NCI-H2107 (cell line): ENCODE results near the gene PSD2.

ENCODE experiments used
- DNase-seq: peaks from one replicate; lab custom pipeline; 2025; lab: John Stamatoyannopoulos, UW

Gene PSD2

DNA sequence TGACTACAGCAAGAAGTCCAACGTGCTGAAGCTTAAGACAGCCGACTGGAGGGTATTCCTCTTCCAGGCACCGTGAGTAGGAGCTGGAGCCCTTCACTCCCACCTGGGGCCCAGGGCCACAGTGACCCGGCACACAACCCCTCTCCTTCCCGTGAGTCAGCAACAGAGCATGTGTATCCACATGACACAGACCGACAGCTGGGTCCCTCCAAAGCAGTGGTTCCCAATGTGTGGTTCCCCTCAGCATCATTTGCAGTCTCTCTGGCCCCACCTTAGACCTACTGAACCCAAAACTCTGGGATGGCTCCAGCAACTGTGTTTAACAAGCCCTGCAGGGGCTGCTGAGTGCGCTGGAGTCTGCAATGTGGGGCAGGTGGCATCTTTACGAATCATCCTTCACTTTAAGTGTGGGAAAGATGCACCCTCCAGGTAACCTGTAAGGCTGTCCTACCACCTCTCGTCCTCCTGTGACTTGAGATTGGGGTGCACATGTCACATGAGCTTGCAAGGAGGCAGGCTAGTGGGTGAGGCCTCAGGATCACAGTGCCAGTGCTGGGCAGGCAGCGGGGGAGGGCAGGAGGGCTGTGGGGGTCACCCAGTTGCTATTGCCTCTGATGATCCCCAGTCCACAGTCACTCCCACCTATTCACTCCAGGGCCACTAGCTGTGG, 42.2 kb downstream of the PSD2 start:
- no peak for DNase-seq

DNA sequence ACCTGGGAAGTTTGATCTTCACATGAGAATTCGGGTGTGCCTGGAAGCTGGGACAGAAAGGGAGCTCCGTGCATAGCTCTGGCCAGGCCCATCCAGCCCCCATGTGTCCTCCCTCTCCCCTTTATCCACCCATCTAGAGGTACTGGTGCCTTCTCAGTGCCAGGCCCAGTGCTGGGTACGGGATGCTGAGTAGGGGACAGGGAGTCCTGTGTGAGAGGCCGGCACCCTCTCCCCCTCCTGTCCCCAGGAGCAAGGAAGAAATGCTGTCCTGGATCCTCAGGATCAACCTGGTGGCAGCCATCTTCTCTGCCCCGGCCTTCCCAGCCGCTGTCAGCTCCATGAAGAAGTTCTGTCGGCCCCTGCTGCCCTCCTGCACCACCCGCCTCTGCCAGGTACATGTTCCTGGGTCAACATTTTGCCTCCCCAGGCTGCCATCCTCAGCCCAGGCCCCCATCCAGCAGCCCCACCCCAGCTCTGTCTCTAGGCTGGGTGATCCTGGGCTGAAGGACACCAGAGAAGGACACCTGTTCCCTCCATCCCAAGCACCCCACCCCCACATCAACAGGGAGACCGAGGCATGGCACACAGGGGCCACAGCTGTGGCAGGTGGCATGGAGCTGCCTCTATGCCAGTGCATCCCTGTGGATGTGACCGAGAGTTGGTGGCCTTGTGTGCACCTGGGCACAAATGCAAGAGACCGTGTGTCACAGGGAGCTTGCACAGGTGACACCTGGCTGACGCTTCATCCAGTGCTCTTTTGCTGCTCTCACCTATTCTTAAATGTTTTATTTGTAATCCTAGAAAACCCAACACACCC, 43.0 kb downstream of the PSD2 start:
- DNase-seq: no peak

DNA sequence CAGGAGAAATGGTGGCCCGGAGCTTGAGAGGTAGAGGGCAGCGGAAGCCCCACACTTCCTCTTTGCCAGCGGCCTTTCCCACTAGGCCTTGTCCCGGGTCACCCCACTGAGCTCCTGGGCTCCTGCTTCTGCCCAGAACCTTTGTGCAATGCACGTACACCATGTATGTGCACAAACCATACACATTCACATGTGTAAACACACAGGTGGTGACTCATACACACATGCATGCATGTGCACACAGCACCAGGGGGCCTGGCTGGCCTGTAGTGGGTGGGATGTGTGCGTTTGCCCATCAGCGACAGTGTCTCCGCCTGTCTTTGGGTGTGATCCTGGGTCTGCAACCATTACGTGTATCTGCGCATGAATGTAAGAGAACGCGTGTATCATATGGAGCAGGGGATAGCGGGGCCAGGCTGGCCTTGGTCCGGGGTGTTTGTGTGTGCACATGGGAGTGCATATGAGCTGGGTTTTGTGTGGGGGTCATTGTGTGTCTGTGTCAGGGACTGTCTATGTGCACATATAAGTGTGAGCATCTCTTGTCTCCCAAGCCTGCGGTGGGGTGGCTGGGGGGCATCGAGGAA, 43.7 kb downstream of the PSD2 start:
- no peak for DNase-seq

DNA sequence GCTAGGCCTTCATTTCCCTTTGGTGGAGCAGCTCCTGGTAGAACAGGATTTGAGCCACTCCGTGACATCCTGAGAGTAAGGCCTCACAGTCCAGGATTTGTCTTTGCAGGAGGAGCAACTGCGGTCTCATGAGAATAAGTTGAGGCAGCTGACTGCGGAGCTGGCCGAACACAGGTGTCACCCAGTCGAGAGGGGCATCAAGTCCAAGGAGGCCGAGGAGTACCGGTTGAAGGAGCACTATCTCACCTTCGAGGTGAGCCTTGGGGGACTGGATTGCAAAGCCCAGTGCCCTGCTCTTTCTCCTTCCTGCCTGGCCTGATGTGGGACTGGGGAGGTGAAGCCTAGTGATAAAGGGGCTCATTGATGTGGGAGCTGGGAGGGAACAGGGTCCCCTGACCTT, 44.3 kb downstream of the PSD2 start:
- no peak for DNase-seq

- DNase-seq: no peak
Measured at GRCh38 chr5:139841549-139841948, 45.9 kb downstream of the PSD2 start.

GRCh38 chr5:139842321-139842720, 46.7 kb downstream of the PSD2 start:
- DNase-seq: no peak

GRCh38 chr5:139843991-139844390, 48.4 kb downstream of the PSD2 start:
- no peak for DNase-seq

- DNase-seq: no peak
Measured at GRCh38 chr5:139844472-139845145, 49.0 kb downstream of the PSD2 start.

- DNase-seq: no peak
Measured at GRCh38 chr5:139845846-139846681, 50.5 kb downstream of the PSD2 start.

GRCh38 chr5:139847091-139847490, 51.5 kb downstream of the PSD2 start:
- no peak for DNase-seq

GRCh38 chr5:139847790-139848507, 52.3 kb downstream of the PSD2 start:
- no peak for DNase-seq

- DNase-seq: no peak
Measured at GRCh38 chr5:139848508-139849100, 53.0 kb downstream of the PSD2 start.

- DNase-seq: no peak
Measured at GRCh38 chr5:139849501-139849900, 53.9 kb downstream of the PSD2 start.

DNA sequence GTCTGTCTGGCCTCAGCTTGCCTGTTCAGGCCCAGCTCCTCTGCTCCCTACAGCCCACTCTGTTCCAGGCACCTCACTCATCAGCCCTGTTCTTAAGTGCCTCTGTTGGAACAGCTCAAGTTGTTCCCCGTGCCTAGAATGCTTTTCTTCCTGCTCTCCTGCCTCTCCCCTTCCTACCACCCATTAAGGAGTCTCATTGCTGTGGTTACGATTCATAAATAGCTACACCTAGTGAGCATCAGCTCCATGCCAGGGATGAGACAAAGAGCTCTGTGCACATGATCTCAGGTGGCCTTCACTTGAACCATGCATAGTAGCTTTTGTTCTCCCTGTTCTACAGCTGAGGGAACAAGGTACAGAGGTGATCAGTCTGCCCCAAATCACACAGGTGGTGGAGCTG, 54.3 kb downstream of the PSD2 start:
- DNase-seq: no peak

- DNase-seq: no peak
Measured at GRCh38 chr5:139850423-139851016, 54.9 kb downstream of the PSD2 start.

GRCh38 chr5:139851558-139851957, 56.0 kb downstream of the PSD2 start:
- no peak for DNase-seq

DNA sequence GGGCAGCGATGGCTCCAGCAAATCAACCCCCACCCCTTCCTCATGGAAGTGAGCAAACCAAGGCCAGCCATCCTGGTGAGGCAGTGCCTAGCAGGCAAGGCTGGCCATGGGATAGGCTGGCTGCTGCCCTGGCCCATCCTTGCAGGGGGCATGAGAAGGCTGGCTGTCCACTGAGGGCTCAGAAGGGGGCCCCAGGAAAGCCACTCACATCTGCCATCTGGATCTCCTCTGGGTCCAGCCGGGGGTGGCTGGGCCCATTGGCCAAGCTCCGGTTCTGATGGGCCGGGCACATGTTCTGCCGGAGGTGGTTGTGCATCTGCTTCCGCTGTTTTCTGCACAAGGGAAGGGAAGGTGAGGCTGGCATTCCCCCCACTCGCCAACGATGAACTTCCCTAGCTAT, 57.1 kb downstream of the PSD2 start:
- no peak for DNase-seq

DNA sequence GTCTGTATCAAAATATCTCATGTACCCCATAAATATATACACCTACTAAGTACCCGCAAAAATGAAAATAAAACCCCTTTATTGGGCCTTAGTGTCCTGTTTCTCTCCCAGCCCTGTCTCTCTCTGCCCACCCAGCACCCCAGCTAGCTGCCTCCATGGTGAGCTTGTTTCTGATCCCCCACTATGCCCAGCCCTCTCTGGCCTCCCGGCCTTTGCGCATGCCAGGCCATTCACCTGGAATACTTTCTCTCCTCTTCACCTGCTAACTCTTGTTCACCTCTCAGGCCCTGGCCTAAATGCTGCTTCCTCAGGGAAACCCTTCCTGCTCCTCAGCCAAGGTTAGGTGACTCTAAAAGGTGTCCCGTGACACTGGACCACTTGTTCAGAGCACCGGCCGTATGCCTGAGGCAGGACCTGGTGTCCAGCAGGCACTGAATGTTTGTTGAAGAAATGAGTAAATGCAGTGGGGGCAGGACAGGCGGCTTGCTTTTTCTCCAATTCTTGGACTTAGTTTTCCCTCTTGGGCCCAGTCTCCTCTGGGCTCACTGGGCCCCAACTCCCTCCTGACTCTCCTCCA, 58.5 kb downstream of the PSD2 start:
- no peak for DNase-seq

- DNase-seq: no peak
Measured at GRCh38 chr5:139854953-139855352, 59.3 kb downstream of the PSD2 start.

- DNase-seq: no peak
Measured at GRCh38 chr5:139855451-139855850, 59.8 kb downstream of the PSD2 start.
